Neutrophil (primary cell): ENCODE measurements around the gene CAV2.

Source experiments
- H3K27ac ChIP-seq: fragments of 200-600 bp; sonication (generic); 2 replicates; pipeline ENCODE4 v1.5.1; 2016; ENCODE audit warnings: mild to moderate bottlenecking, moderate library complexity
- H3K27me3 ChIP-seq: fragments of 200-600 bp; sonication (generic); 2 replicates; pipeline ENCODE4 v1.6.0; 2016; ENCODE audit warnings: mild to moderate bottlenecking
- H3K36me3 ChIP-seq: fragments of 200-600 bp; sonication (generic); 2 replicates; pipeline ENCODE4 v1.5.1; 2017
- H3K4me1 ChIP-seq, 2 experiments: fragments of 200-600 bp in 1 of 2; sonication (generic) in 1 of 2; 1 replicate in 1 of 2; 2 replicates in 1 of 2; pipeline versions ENCODE4 v1.5.1 to v1.6.1; 2013 to 2016; ENCODE audit warnings: low read depth in 1 of 2, low read length in 1 of 2, mild to moderate bottlenecking in 1 of 2, moderate library complexity in 1 of 2; ENCODE audit not compliant: control insufficient read depth in 1 of 2, insufficient read depth in 1 of 2
- H3K4me3 ChIP-seq, 2 experiments: fragments of 200-600 bp in 1 of 2; sonication (generic) in 1 of 2; 1 replicate in 1 of 2; 2 replicates in 1 of 2; pipeline ENCODE4 v1.5.1; 2013 to 2016; ENCODE audit warnings: low read depth in 1 of 2, low read length in 1 of 2, mild to moderate bottlenecking in 1 of 2, moderate library complexity in 1 of 2
- H3K9me3 ChIP-seq: fragments of 200-600 bp; sonication (generic); 2 replicates; pipeline ENCODE4 v1.5.1; 2016
- TF ChIP-seq, protein P1 (sequence below): fragments of 200-600 bp; sonication (generic); IDR thresholded peaks from 2 replicates; pipeline ENCODE4 v1.5.1; 2016; ENCODE audit warnings: antibody characterized with exemption

CAV2 gene

DNA sequence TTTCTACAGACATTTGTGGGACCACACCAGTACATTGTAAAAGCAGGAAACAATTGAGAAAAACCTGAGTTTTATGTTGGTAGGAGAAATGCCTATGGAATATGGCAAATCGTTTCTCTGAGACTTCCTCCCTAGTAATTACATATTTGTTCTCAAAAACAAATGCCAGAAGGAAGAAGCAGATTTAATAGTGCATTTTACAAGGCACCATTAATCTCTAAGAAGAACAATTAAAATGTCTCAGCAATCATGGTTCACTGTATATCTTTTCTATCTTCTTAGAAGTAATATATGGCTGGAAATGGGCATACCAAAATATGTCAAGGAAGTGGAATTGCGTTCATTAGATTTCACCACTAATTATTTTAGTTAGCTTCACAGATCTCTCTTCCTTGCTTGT lies 38.6 kb downstream of the CAV2 start:
- TF ChIP-seq, protein P1, sequence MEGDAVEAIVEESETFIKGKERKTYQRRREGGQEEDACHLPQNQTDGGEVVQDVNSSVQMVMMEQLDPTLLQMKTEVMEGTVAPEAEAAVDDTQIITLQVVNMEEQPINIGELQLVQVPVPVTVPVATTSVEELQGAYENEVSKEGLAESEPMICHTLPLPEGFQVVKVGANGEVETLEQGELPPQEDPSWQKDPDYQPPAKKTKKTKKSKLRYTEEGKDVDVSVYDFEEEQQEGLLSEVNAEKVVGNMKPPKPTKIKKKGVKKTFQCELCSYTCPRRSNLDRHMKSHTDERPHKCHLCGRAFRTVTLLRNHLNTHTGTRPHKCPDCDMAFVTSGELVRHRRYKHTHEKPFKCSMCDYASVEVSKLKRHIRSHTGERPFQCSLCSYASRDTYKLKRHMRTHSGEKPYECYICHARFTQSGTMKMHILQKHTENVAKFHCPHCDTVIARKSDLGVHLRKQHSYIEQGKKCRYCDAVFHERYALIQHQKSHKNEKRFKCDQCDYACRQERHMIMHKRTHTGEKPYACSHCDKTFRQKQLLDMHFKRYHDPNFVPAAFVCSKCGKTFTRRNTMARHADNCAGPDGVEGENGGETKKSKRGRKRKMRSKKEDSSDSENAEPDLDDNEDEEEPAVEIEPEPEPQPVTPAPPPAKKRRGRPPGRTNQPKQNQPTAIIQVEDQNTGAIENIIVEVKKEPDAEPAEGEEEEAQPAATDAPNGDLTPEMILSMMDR = no peak
- Histone ChIP-seq H3K9me3 (no peaks in the 10 kb centered on the region), H3K27ac (no peak overlapping the region), H3K27me3 (no peaks in the 10 kb centered on the region), H3K36me3 (no peaks in the 10 kb centered on the region), H3K4me1 (no peaks in the 10 kb centered on the region), H3K4me3 (no peak overlapping the region)

DNA sequence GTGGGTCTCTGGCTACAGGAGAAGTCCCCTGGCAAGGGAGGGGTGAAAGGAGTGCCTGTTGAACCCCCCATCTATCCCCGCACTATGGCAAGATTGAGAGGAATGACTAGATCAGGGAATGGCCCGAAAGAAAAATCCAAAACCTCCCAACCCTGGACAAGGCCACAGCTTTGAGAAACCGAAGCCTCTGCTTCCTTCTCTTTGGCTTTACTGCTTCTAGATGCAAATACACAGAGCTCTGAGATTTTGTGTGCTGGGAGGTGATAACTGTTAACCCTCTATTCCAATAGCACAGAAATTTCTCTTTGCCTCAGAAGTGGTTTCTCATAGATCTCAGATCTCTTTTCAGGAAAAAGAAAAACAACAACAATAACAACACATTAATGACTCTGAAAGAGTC lies 40.3 kb downstream of the CAV2 start:
- Histone ChIP-seq H3K9me3 (no peaks in the 10 kb centered on the region), H3K4me3 (no peak overlapping the region), H3K27me3 (no peaks in the 10 kb centered on the region), H3K4me1 (no peaks in the 10 kb centered on the region), H3K27ac (no peak overlapping the region), H3K36me3 (no peaks in the 10 kb centered on the region)
- TF ChIP-seq, protein P1 = no peak

DNA sequence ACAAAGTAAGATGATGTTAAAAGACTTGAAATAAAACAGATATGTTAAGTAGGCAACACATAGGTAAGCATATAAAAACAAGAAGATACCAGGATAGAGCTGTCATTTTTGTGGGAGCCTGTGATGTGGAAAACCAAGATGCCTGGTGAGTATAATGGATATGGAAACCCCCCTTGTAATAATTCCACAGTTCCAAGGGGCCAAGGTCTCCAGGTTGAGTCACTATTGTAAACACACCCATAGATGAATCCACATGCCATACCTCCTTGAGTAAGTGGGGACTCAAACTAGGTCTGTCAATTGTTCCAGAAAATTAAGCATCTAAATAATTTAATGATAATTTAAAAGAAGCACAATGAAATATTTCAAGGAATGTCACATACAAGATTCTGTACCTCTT lies 41.2 kb downstream of the CAV2 start:
- TF ChIP-seq, protein P1 = no peak
- Histone ChIP-seq H3K27me3 (no peaks in the 10 kb centered on the region), H3K4me3 (no peak overlapping the region), H3K36me3 (no peaks in the 10 kb centered on the region), H3K4me1 (no peaks in the 10 kb centered on the region), H3K9me3 (no peaks in the 10 kb centered on the region), H3K27ac (no peak overlapping the region)

DNA sequence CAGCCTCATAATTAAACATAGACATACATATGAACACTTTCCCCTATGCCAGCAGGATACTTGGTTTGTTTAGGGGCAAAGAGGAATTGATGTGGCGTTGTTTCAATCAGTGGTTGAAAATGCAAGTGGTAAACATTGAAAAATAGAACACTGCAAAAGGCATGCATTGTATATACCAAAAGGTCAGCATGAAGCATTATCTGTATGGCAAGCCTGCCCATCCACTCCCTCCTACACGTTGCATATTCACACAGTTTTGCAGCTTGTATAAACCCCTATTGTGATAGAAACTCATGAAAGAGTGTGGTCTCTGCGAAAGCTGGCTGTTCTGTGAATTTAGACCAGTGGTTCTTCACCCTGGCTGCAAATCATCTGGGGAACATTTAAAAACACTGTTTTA lies 42.4 kb downstream of the CAV2 start:
- TF ChIP-seq, protein P1 = no peak
- no peaks in the 10 kb centered on the region for H3K27me3 ChIP-seq
- no peak overlapping the region for H3K4me3 ChIP-seq
- no peaks in the 10 kb centered on the region for H3K4me1 ChIP-seq
- H3K9me3 ChIP-seq = no peaks in the 10 kb centered on the region
- no peaks in the 10 kb centered on the region for H3K36me3 ChIP-seq
- no peak overlapping the region for H3K27ac ChIP-seq

DNA sequence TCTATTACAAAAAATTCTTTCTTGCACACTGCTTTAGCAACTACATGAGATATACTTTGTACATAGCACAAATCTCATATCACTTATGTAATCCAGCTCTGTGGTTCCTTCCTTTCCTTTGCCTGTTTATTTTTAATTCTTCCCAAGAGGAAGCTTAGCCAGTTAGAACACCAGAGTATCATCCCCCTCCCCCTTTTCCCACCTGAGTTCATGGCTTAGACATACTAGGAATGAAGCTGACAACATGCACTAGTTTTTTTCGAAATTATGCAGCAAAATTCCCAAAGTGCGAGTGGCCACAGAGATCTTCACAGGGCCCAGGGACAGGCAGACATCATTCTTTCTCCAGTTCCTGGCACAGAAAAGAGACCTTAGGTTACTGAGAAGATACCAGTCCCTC lies 43.1 kb downstream of the CAV2 start:
- no peaks in the 10 kb centered on the region for H3K27me3 ChIP-seq
- TF ChIP-seq, protein P1 = no peak
- no peak overlapping the region for H3K27ac ChIP-seq
- H3K4me3 ChIP-seq = no peak overlapping the region
- H3K9me3 ChIP-seq = no peaks in the 10 kb centered on the region
- H3K36me3 ChIP-seq = no peaks in the 10 kb centered on the region
- no peaks in the 10 kb centered on the region for H3K4me1 ChIP-seq

DNA sequence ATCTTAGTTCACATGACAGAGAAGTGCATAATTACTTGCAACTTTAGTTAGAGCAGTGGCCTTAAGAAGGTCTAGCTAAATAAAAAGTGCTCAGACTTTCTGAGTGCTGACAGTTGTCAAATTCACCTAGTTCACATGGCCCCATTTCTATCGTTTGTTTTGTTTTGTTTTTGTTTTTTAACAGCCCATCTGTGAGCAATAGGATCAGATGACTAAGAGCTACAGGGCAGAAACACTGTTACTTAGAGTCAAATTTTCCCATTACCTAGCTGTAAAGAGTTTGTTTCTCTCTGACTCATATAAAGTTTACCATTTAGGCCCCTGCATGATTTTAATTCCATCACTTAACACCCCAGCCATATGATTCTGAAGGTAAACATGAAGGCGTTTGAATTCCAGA lies 44.1 kb downstream of the CAV2 start:
- no peaks in the 10 kb centered on the region for H3K4me1 ChIP-seq
- TF ChIP-seq, protein P1 = no peak

More for the DNA sequence above, 44.1 kb downstream of the CAV2 start:
- no peaks in the 10 kb centered on the region for H3K9me3 ChIP-seq
- no peaks in the 10 kb centered on the region for H3K27me3 ChIP-seq
- H3K27ac ChIP-seq = no peak overlapping the region
- no peaks in the 10 kb centered on the region for H3K36me3 ChIP-seq
- no peak overlapping the region for H3K4me3 ChIP-seq
